T47D (cell line): ENCODE results near the gene SHROOM3.
"Not testable (repeated sequence)": the region's sequence is repeated elsewhere in the genome, so short reads cannot be mapped to it uniquely, and the experiment has no call there.

Experiments used
- DNase-seq, 2 experiments: peaks; one replicate each; pipeline versions ENCODE4 v3.0.0 to v3.0.0-alpha.2; 2011 to 2012; ENCODE audit warnings: low read depth in 1 of 2, low spot score in 1 of 2
- JUND ChIP-seq: IDR thresholded peaks from 2 replicates; pipeline ENCODE4 v1.6.1; 2012; ENCODE audit warnings: low read depth
- in situ Hi-C: cut with HindIII; loops from 2 replicates; pipeline ENCODE4 v1.10.0; 2016; ENCODE audit warnings: low sequenced_read_pairs, low pct_unique_long_range_greater_than_20kb

The SHROOM3 gene

DNA sequence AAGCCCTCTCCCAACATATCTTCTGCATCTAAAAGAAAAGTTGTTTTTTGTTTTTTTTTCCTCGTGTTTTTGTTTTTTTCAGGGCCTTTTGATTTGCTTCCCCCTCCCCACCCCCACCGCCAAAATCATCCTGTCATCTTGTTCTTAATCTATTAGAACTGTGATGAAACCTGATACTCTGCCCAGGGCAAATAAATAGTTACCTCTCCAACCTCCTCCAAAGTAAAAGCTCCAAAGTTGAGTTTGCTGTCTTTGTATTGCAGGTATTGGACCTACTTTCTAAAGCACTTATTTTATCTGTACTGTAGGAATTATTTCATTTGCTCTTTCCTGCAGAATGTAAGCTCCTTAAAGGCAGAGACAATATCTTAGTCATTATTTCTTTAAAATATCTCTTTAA, 290.0 kb downstream of the SHROOM3 start:
- no peak for TF ChIP-seq JUND
- no peak for DNase-seq
- in situ Hi-C loops, result no loop called here

DNA sequence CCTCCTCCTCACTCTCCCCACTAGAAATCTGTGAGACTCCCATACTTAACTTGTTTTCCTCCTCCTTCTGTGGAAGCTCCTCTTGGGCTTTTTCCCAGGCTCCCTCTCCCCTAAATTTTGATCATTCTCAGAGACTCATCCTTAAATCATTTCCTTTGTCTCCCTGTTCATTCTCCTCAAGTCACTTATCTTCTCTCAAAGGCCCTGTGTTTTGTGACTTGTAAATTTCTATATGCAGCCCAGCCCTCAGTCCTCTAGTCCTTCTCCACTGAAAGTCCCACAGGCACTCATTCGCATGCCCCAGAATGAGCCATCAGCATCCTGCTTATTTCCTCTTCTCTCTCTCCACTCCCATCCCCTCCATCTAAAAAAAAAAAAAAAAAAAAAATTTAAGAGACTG, 291.1 kb downstream of the SHROOM3 start:
- in situ Hi-C loops, result no loop called here
- TF ChIP-seq JUND, result no peak
- no peak for DNase-seq

GRCh38 chr4:76726631-76727030, 291.6 kb downstream of the SHROOM3 start:
- DNase-seq, result no peak
- TF ChIP-seq JUND, result no peak
- in situ Hi-C loops, result no loop called here

DNA sequence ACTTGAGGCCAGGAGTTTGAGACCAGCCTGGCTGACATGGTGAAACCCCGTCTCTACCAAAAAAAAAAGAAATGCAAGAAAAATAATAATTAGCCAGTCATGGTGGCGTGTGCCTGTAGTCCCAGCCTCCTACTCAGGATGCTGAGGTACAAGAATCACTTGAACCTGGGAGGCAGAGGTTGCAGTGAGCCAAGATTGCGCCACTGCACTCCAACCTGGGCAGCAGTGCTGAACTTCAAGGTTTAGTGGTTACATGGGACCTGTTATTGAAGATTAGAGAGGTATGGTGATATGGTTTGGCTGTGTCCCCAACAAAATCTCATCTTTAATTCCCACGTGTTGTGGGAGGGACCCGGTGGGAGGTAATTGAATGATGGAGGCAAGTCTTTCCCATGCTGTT, 292.9 kb downstream of the SHROOM3 start:
- in situ Hi-C loops, DNase-seq: not testable (repeated sequence)

GRCh38 chr4:76729460-76729859, 294.4 kb downstream of the SHROOM3 start:
- TF ChIP-seq JUND, result no peak
- in situ Hi-C loops, result no loop called here
- no peak for DNase-seq

GRCh38 chr4:76729980-76730379, 295.0 kb downstream of the SHROOM3 start:
- TF ChIP-seq JUND, result no peak
- in situ Hi-C loops, result no loop called here
- DNase-seq, result no peak

DNA sequence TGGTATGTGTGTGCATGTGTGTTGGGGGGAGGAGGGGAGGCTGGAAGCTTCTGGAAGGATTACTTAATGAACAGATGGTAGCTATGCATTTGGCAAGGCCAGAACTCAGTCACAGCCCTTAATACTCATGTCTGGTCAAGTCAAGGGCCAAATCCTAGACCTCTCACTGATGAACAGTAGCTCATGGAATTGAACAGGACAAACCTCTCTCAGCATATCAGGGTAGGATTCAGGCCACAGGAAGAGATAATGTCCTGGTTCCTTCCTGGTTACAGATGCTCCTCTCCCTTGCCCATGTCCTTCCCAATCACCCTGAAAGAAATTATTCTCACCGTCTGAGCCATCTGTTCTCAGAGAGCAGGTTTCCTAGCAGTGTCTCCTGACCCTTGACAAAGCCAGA, 297.2 kb downstream of the SHROOM3 start:
- DNase-seq, result no peak
- no peak for TF ChIP-seq JUND
- in situ Hi-C loops, result no loop called here

DNA sequence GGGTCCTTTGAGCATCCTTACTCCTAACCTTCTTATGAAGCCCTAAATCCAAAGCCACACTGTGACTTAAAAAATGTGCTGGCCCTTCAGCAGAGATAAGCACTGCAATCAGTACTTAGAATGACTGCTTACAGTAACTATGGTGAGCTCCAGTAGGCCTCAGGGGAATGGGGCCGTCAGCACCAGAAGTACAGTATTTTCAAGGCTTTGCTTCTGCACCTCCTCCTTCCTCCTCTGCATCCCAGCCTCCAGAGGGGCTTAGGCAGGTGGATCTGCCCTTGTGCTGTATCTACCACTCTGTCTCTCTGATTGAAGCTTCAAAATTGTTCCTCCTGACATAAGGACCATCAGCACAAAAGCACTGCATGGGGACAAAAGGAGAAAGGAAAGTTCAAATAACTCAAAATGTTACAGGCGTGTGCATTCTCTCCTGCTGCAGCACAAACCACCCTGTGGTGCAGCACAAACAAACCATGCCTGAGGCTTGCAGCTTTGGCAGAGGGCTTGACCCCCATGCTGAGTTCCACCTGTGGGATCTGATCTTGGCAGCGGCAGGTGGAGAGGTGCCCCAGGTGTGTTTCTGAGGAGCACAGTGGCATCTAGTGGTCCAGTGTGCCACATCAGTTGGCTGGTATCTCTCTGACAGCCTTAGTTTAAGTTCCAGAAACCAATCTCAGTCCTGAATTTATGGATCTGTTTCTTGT, 298.2 kb downstream of the SHROOM3 start:
- DNase-seq, result peak in 1 of 2 experiments; percentile 34
- in situ Hi-C loops, result no loop called here
- TF ChIP-seq JUND, result no peak

DNA sequence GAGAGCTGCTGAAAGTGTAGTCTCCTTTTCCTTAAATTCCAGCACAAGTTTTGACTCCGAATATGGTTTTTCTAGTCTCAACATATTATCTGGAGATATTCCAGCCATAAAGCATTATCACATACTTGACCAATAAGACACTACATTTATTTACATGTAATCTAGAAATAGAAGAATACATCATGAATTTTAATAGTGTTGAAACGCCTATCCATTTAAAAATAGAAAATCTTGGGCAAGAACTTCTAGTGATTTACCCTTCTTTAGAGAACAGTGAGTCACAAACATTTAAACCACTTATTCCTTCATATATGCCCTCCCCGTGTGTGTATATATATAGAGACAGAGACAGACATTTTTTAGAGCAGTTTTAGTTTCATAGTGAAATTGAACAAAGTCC, 301.4 kb downstream of the SHROOM3 start:
- TF ChIP-seq JUND, result no peak
- in situ Hi-C loops, result no loop called here
- DNase-seq, result no peak

GRCh38 chr4:76737180-76737579, 302.2 kb downstream of the SHROOM3 start:
- no peak for TF ChIP-seq JUND
- no peak for DNase-seq
- in situ Hi-C loops, result no loop called here

DNA sequence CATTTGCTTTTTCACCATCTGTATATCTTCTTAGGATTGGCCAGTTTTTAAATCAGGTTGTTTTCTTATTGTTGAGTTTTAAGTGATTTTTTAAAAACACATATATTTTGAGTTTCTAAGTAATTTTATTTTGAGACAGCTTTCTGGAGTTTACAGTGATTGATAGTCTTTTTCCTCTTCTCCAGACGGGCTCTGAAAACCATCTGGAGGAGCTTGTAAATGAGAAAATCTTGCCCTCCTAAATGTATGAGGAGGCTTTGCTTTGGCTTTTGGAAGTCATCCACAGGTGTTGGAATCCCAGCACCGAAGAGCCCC, 302.7 kb downstream of the SHROOM3 start:
- DNase-seq, result no peak
- in situ Hi-C loops, result no loop called here
- TF ChIP-seq JUND, result no peak

DNA sequence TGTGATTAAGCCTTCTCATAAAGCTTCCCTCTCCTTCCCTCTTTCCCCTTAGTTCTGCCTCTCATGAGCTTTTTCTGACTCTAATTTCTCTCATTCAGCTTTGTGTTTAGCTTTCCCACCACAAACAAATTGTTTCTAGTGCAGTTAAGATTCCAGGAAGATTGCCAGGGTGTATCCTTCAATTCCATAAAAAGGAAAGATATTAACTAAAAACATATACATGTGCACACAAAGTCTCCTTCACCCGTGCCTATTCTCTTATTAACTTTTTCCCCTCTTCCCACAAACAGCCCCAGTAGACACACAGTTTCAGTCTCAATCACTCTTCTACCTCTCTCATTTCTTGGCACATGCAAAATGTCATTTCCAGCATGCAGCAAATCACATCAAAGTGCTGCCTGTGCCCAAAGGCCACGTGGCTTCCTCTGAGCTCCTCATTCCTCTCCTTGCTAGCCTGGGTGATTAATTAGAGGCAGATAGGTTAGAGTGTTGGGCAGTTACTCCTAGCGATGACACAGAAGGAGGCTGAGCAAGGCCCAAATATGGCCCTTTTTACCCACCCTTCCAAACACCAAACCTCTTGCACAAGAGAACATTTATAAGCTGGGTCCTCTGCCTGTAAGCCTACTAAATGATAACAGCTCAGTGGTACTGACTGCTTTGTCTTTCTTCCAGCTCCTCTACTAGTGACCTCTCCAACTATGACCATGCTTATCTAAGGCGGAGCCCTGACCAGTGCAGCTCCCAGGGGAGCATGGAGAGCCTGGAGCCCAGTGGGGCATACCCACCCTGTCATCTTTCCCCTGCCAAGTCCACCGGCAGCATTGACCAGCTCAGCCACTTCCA, 303.3 kb downstream of the SHROOM3 start:
- in situ Hi-C loops, result no loop called here
- no peak for TF ChIP-seq JUND

GRCh38 chr4:76740192-76740591, 305.2 kb downstream of the SHROOM3 start:
- in situ Hi-C loops, result no loop called here
- no peak for DNase-seq
- no peak for TF ChIP-seq JUND

More for the DNA sequence above, 303.3 kb downstream of the SHROOM3 start:
- no peak for DNase-seq
